ENCODE measurements around the gene ITGB3. TPM values are rescaled to one million over a fixed set of nuclear protein-coding genes. Genes with fewer than 3 reads are reported as not detected.

ITGB3 gene
- total and polyA plus RNA-seq, 8 donors: 0.09 to 2.3 (median 0.71) TPM

GRCh38 chr17:47292206-47292605, 38.6 kb downstream of the ITGB3 start:
- Histone ChIP-seq H3K9me3 (no peaks in the 10 kb centered on the region), H3K27ac (no peak overlapping the region), H3K4me1 (no peaks in the 10 kb centered on the region), H3K4me3 (no peak overlapping the region), H3K27me3 (no peaks in the 10 kb centered on the region), H3K36me3 (no peaks in the 10 kb centered on the region)
- FAIRE-seq (no peak), DNase-seq (no peak), ATAC-seq (no peak)
- no peak for TF ChIP-seq CTCF (IDR thresholded peaks at IDR 0.05)
- 76 to 79% methylated on average over 14 of the region's 14 CpGs for WGBS, 2 donors
- intact Hi-C loops (cut with DNase I): loop anchor here in 1 of 3 donors (10.0 kb wide), 1 partner anchor 57 kb away; no protein-coding TSS in a partner anchor

GRCh38 chr17:47295037-47295873, 41.6 kb downstream of the ITGB3 start:
- no peak for TF ChIP-seq CTCF (IDR thresholded peaks at IDR 0.05)
- Histone ChIP-seq H3K36me3 (no peaks in the 10 kb centered on the region), H3K4me3 (no peak overlapping the region), H3K27me3 (no peaks in the 10 kb centered on the region), H3K9me3 (no peaks in the 10 kb centered on the region), H3K4me1 (no peaks in the 10 kb centered on the region), H3K27ac (no peak overlapping the region)
- DNase-seq: no peak
- intact Hi-C loops (cut with DNase I): loop anchor here in 1 of 3 donors (10.0 kb wide), 1 partner anchor 60 kb away; no protein-coding TSS in a partner anchor
- ATAC-seq: no peak
- FAIRE-seq: no peak
- 83 to 89% methylated on average over 13 to 14 of the region's 14 CpGs for WGBS, 2 donors

GRCh38 chr17:47295874-47296255, 42.2 kb downstream of the ITGB3 start:
- FAIRE-seq (no peak), ATAC-seq (no peak), DNase-seq (no peak)
- no peak overlapping the region for H3K27ac ChIP-seq
- intact Hi-C loops (cut with DNase I): loop anchor here in 1 of 3 donors (10.0 kb wide), 1 partner anchor 61 kb away; no protein-coding TSS in a partner anchor
- TF ChIP-seq CTCF (IDR thresholded peaks at IDR 0.05): no peak
- no peaks in the 10 kb centered on the region for H3K27me3 ChIP-seq
- no peak overlapping the region for H3K4me3 ChIP-seq
- H3K9me3 ChIP-seq: no peaks in the 10 kb centered on the region
- H3K4me1 ChIP-seq: no peaks in the 10 kb centered on the region
- no peaks in the 10 kb centered on the region for H3K36me3 ChIP-seq
- 81 to 86% methylated on average over 6 of the region's 6 CpGs for WGBS, 2 donors

- Histone ChIP-seq H3K4me1 (no peaks in the 10 kb centered on the region), H3K4me3 (no peak overlapping the region), H3K27ac (no peak overlapping the region), H3K27me3 (no peaks in the 10 kb centered on the region), H3K9me3 (no peaks in the 10 kb centered on the region), H3K36me3 (no peaks in the 10 kb centered on the region)
- DNase-seq (no peak), ATAC-seq (peak in 1 of 4 donors; percentile 15), FAIRE-seq (no peak)
- no peak for TF ChIP-seq CTCF (IDR thresholded peaks at IDR 0.05)
- intact Hi-C loops (cut with DNase I): loop anchor here in 1 of 3 donors (10.0 kb wide), 1 partner anchor 63 kb away; no protein-coding TSS in a partner anchor
- WGBS, 2 donors: 89 to 91% methylated on average over 4 of the region's 4 CpGs
Observed at GRCh38 chr17:47297661-47298400, 44.2 kb downstream of the ITGB3 start.
